NCI-H2029 (cell line): ENCODE measurements around the gene B3GNT8.
"Not testable (repeated sequence)": the region's sequence is repeated elsewhere in the genome, so short reads cannot be mapped to it uniquely, and the experiment has no call there.

Experiments used
- DNase-seq: peaks from one replicate; lab custom pipeline; 2025; lab: John Stamatoyannopoulos, UW

The B3GNT8 gene

GRCh38 chr19:41426952-41427646 lies at the start of gene B3GNT8:
Gene B3GNT8 (minus strand): TSS chr19:41427374. CDS start chr19:41426778, 596 bp downstream.
- DNase-seq: peak; percentile 86

- no peak for DNase-seq
Observed at GRCh38 chr19:41476583-41476982, 49.4 kb upstream of the B3GNT8 start.

- not testable (repeated sequence) for DNase-seq
Observed at GRCh38 chr19:41463257-41464256, 36.4 kb upstream of the B3GNT8 start.

- DNase-seq: no peak
Observed at GRCh38 chr19:41462497-41462896, 35.3 kb upstream of the B3GNT8 start.

- DNase-seq: no peak
Observed at GRCh38 chr19:41457241-41457640, 30.1 kb upstream of the B3GNT8 start.

GRCh38 chr19:41456342-41456918 lies 29.3 kb upstream of the B3GNT8 start:
- DNase-seq: no peak

GRCh38 chr19:41455936-41456335 lies 28.8 kb upstream of the B3GNT8 start:
- DNase-seq: no peak

- DNase-seq: no peak
Observed at GRCh38 chr19:41452584-41453275, 25.6 kb upstream of the B3GNT8 start.

GRCh38 chr19:41449865-41450178 lies 22.6 kb upstream of the B3GNT8 start:
- no peak for DNase-seq

- peak; percentile 36 for DNase-seq
Observed at GRCh38 chr19:41449079-41449864, 22.1 kb upstream of the B3GNT8 start.

- DNase-seq: no peak
Observed at GRCh38 chr19:41447732-41448332, 20.7 kb upstream of the B3GNT8 start.

- no peak for DNase-seq
Observed at GRCh38 chr19:41445575-41445974, 18.4 kb upstream of the B3GNT8 start.

- no peak for DNase-seq
Observed at GRCh38 chr19:41443813-41444455, 16.8 kb upstream of the B3GNT8 start.

- no peak for DNase-seq
Observed at GRCh38 chr19:41442473-41443355, 15.5 kb upstream of the B3GNT8 start, which contains the start of gene ERICH4. Gene ERICH4 (plus strand): TSS chr19:41443156. CDS start chr19:41443170, 14 bp downstream.

- no peak for DNase-seq
Observed at GRCh38 chr19:41441321-41441945, 14.3 kb upstream of the B3GNT8 start.

GRCh38 chr19:41439441-41440222 lies 12.5 kb upstream of the B3GNT8 start, which contains the start of gene DMAC2:
Gene DMAC2 (minus strand): TSS chr19:41439912. CDS start chr19:41439899, 13 bp downstream.
- DNase-seq: peak; percentile 99

GRCh38 chr19:41437944-41438574 lies 10.9 kb upstream of the B3GNT8 start:
- DNase-seq: no peak

GRCh38 chr19:41436674-41436951 lies 9.4 kb upstream of the B3GNT8 start:
- DNase-seq: no peak
